Upper lobe of left lung (tissue), 4 donors: ENCODE measurements around the gene COL23A1.

Experiments
- CTCF ChIP-seq, 6 experiments: fragments of 450-650 bp in 4 of 6; fragments of 200-600 bp in 2 of 6; sonication (generic) in 2 of 6; IDR thresholded peaks; one replicate each; pipeline ENCODE4 v1.5.1; 2016 to 2019; ENCODE audit warnings: antibody characterized with exemption in 6 of 6
- POLR2A ChIP-seq, 4 donors: fragments of 450-650 bp; IDR thresholded peaks; one replicate each; pipeline ENCODE4 v1.5.1; 2016 to 2017; ENCODE audit warnings: antibody characterized with exemption in 4 of 4, mild to moderate bottlenecking in 2 of 4
- POLR2AphosphoS5 ChIP-seq, 2 donors: sonication (generic); formaldehyde crosslinking; IDR thresholded peaks; one replicate each; pipeline ENCODE4 v1.5.1; 2017; ENCODE audit warnings: antibody characterized with exemption in 2 of 2

- no peak for TF ChIP-seq CTCF (IDR thresholded peaks at IDR 0.05)
- no peak for TF ChIP-seq POLR2A (IDR thresholded peaks at IDR 0.05)
- no peak for TF ChIP-seq POLR2AphosphoS5 (IDR thresholded peaks at IDR 0.05)
Observed at GRCh38 chr5:178561746-178562264, 28.4 kb downstream of the COL23A1 start.
